ENCODE data around the gene HLA-DOA. TPM values are rescaled to one million over a fixed set of nuclear protein-coding genes. Genes with fewer than 3 reads are reported as not detected.

The HLA-DOA gene
- total RNA-seq, 1 experiment from 2014 or later = 13.6 TPM

- no peak for TF ChIP-seq STAT6 (CRISPR knock-in tag; conservative IDR thresholded peaks at IDR 0.05; ENCODE audit: low read depth)
- no peak for TF ChIP-seq ZNF396 (CRISPR knock-in tag; IDR thresholded peaks at IDR 0.05; ENCODE audit: borderline replicate concordance)
- no peak for TF ChIP-seq RORB (CRISPR knock-in tag; IDR thresholded peaks at IDR 0.05)
- TF ChIP-seq TP53 (CRISPR knock-in tag; IDR thresholded peaks at IDR 0.05) = no peak
- TF ChIP-seq ATF2 (CRISPR knock-in tag; IDR thresholded peaks at IDR 0.05; ENCODE audit: borderline replicate concordance, low read depth) = no peak
- TF ChIP-seq SP1 (CRISPR knock-in tag; conservative IDR thresholded peaks at IDR 0.05) = peak; percentile 71
- no peak for TF ChIP-seq ZNF425 (CRISPR knock-in tag; conservative IDR thresholded peaks at IDR 0.05)
- TF ChIP-seq E2F4 (CRISPR knock-in tag; IDR thresholded peaks at IDR 0.05; ENCODE audit: borderline replicate concordance, low read depth) = no peak; the same call in 1 of the 2 replicates
- TF ChIP-seq ZNF423 (CRISPR knock-in tag; IDR thresholded peaks at IDR 0.05) = no peak
- TF ChIP-seq ATF3 (CRISPR knock-in tag; conservative IDR thresholded peaks at IDR 0.05) = no peak
- TF ChIP-seq RELA (CRISPR knock-in tag; IDR thresholded peaks at IDR 0.05; ENCODE audit: borderline replicate concordance) = peak; percentile 70; the same call in 1 of the 2 replicates
- no peak for TF ChIP-seq ZNF416 (CRISPR knock-in tag; IDR thresholded peaks at IDR 0.05)
- no peak for TF ChIP-seq KAT7 (CRISPR knock-in tag; IDR thresholded peaks at IDR 0.05; ENCODE audit: borderline replicate concordance)
- TF ChIP-seq ZNF138 (CRISPR knock-in tag; conservative IDR thresholded peaks at IDR 0.05) = no peak
- peak; percentile 72 for TF ChIP-seq GABPB1 (CRISPR knock-in tag; IDR thresholded peaks at IDR 0.05)
- TF ChIP-seq MYBL2 (CRISPR knock-in tag; IDR thresholded peaks at IDR 0.05) = no peak; the same call in 1 of the 2 replicates
- TF ChIP-seq ZNF317 (CRISPR knock-in tag; IDR thresholded peaks at IDR 0.05; ENCODE audit: borderline replicate concordance, low read depth) = no peak
- no peak for TF ChIP-seq TCF7 (CRISPR knock-in tag; IDR thresholded peaks at IDR 0.05; ENCODE audit: low read depth)
- TF ChIP-seq HMGA2 (CRISPR knock-in tag; IDR thresholded peaks at IDR 0.05) = no peak
- TF ChIP-seq ZNF121 (CRISPR knock-in tag; IDR thresholded peaks at IDR 0.05) = no peak
- TF ChIP-seq PRDM15 (CRISPR knock-in tag; IDR thresholded peaks at IDR 0.05) = no peak
- TF ChIP-seq GRHL2 (CRISPR knock-in tag; IDR thresholded peaks at IDR 0.05; ENCODE audit: insufficient replicate concordance, severe bottlenecking) = no peak
- no peak for TF ChIP-seq EMX1 (CRISPR knock-in tag; IDR thresholded peaks at IDR 0.05)
- TF ChIP-seq JUN (CRISPR knock-in tag; IDR thresholded peaks at IDR 0.05) = no peak; the same call in 1 of the 2 replicates
- no peak for TF ChIP-seq TEAD4 (CRISPR knock-in tag; IDR thresholded peaks at IDR 0.05)
Measured at GRCh38 chr6:32968093-32968866, 41.1 kb downstream of the HLA-DOA start, which contains the start of gene BRD2 (continued).

All from WTC11 (cell line).